NCI-H774 (cell line): ENCODE measurements around the gene UBE2L5.
A peak's percentile ranks its signal among the peaks of the same experiment; 100 is the strongest.
"Not testable (repeated sequence)": the region's sequence is repeated elsewhere in the genome, so short reads cannot be mapped to it uniquely, and the experiment has no call there.

Experiments used
- DNase-seq: peaks from one replicate; lab custom pipeline; 2025; lab: John Stamatoyannopoulos, UW

Gene UBE2L5

DNA sequence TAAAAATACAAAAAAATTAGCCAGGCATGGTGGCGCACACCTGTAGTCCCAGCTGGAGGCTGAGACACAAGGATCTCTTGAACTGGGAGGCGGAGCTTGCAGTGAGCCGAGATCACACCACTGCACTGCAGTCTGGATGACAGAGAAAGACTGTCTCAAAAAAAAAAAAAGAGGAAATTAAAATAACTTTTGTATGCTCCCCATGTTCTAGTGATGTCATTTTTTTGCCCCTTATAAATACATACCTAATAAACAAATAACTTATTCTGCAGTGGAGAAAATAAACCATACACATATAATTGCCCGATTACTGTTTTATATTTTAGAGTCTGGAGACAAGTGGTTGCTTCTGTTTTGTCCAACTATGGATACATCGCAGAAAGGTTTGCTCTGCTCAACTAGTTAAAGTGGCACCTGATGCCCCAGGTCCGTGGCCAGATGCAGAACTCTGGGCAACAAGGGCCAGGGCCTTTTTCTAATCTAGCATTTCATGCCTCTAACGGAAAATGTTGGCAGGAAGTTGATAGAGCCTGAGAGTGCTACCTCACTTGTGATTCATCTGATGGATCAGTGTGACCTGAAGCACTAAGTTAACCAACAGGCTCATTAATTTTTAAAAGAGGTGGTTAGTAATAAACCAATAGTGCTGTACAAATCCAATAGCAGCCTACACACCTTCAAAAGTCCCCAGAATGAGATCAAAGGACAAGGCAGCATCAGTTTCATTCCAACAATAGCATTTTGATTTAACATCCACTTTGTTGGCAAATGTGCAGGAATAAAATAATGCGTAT lies 18.8 kb downstream of the UBE2L5 start:
- DNase-seq: no peak

DNA sequence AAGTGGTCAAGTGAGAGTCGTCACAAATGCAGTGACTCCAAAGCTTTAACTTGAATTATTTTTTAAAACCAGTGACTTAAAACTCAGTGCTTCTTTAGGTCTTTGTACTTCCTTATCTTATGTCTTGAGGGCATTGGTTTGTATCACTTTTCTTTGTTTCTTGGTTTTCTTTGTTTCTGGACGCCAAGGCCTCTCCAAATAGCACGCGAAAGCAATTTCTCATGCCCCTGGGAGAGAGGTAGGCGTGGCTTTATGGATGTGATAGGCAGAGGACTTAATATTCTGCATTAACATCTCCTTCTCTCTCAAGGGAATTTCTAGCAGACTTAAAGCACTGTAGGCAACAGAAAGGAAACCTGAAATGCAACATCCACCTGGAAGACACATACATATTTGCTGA lies 20.6 kb downstream of the UBE2L5 start:
- DNase-seq: no peak

DNA sequence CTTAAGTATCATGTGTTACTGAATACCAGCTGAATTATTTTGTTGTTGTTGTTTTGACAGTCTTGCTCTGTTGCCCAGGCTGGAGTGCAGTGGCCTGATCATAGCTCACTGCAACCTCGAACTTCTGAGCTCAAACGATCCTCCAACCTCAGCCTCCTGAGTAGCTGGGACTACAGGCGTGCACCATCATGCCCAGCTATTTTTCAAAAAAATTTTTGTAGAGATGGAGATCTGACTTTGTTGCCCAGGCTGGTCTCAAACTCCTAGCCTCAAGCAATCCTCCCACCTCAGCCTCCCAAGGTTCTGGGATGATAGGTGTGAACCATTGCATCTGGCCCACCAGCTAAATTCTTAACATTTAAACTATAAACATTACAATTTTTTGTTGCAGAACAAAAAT lies 21.2 kb downstream of the UBE2L5 start:
- not testable (repeated sequence) for DNase-seq

DNA sequence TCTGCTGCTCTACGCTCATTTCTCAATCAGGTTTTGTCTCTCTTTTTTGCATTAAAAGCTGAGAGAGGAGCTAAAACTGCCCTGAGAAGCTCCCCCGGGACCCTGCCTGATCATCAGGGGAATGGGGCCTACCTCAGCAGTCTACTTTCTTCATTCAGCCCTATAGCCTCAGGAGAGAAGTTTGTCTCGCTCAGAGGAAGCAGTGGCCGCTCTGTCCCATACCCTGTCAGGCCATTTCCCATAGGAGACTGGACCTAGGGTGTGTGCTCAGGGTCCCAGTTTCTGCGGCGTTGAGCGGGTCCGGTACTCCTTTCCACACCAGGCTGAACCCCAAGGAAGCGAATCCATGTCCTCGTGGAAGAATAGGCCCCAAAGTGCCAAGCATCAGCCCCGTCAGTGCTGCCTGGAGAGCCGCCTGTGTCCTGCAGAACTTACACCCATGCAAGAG lies 21.7 kb downstream of the UBE2L5 start:
- DNase-seq: no peak

DNA sequence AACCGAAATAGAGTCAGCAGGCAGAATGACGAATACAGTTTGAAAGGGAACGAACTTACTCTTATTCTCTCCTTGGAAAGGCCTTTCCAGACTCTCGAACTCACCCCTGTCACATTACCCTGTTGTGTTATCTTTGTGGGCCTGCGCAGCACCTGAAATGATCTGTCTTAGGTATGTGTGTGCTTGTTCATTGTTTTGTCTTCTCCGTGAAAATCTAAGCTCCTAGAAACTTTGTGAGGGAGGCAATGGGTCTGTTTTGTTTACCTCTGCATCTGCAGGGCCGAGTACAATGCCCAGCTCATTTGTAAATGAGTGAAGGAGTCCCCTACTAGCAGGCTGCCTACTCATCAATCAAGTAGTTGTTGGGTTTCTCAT lies 23.8 kb downstream of the UBE2L5 start:
- DNase-seq: no peak

DNA sequence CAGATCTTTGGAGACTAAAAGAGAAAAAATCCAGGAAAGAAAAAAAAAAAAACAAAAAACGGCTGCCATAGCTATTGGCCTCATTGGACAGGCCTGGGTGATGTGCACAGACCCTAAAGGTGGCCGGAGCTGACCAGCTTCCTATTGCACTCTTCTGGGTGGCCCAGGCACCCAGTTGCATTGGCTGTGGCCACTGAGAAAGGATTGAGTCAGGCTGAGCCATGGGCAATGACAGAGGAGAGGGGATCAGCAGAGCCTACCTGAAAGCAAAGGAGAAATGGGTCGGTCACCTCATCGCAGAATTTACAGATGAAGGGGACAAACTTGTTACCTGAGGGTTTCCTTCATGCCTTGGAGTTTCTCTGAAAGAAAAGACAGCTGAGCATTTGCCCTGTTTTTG lies 26.1 kb downstream of the UBE2L5 start:
- DNase-seq: no peak

DNA sequence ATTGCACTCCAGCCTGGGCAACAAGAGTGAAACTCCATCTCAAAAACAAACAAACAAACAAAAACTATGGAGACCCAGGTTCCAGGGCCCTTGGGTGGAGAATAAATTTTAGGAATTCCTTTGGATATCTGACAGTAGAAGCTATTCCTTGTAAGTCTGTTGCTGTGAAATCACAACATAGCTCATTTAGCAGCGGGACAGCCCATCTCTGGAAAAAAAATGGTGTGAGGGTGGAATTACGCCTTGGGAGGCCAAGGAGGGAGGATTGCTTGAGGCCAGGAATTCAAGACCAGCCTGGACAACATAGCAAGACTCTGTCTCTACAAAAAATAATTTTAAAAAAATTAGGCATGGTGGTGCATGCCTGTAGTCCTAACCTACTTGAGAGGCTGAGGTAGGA lies 27.8 kb downstream of the UBE2L5 start:
- DNase-seq: no peak

DNA sequence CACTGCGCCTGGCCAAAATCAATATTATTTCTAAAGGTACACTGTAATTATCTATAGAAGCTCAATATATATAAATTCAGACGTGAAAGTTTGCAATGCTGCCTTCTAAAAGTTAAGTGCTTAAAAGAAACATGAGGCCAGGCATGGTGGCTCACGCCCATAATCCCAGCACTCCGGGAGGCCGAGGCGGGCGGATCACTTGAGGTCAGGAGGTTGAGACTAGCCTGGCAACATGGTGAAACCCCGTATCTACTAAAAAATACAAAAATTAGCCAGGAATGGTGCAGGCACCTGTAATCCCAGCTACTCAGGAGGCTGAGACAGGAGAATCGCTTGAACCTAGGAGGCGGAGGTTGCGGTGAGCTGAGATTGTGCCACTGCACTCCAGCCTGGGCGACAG lies 29.2 kb downstream of the UBE2L5 start:
- not testable (repeated sequence) for DNase-seq

DNA sequence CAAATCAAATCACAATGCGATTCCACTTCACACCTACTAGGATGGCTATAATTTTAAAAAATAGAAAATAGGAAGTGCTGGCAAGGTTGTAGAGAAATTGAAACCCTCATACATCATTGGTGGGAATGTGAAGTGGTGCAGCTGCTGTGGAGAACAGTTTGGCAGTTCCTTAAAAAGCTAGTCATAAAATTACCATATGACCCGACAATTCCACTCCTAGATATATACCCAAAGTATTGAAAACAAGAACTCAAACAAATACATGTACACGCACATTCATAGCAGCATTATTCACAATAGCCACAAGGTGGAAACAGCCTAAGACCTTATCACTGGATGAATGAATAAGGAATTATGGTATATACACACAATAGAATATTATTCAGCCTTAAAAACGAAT lies 31.4 kb downstream of the UBE2L5 start:
- DNase-seq: no peak

DNA sequence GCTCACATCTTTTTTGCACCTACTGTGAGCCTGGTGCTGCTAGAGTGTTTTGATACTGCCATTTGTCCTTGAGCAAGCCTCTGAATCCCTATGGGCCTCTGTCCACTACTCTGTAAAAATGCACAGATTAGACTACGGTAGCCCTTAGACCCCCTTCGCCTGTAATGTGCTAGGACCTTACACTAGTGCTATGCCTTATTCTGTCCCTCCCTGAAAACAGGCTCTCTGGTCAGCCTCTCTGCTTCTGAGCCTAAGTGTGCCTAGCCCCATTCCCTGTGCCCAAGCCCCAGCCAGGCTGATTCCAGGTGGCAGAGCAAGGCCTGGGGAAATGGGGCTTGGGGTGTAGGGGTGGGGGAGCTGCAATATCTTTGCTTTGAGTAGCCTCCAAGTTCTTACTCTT lies 32.7 kb downstream of the UBE2L5 start:
- no peak for DNase-seq

DNA sequence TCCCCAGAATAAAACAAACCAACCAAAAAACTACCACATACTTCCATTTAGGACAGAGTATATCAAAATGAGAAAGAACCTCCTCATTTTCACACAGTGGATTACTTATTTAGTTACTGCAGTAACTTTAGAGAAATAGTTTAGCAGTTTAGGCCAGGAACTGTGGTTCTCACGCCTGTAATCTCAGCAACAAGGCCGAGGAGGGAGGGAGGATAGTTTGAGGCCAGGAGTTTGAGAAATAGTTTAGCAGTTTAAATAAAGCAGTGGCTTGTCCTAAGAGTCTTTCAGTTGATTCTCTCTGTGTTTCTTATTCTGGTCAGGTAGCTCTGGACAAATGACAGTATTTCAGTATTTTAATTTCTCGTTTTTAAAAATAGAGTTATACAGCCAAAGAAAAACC lies 34.0 kb downstream of the UBE2L5 start:
- DNase-seq: no peak

DNA sequence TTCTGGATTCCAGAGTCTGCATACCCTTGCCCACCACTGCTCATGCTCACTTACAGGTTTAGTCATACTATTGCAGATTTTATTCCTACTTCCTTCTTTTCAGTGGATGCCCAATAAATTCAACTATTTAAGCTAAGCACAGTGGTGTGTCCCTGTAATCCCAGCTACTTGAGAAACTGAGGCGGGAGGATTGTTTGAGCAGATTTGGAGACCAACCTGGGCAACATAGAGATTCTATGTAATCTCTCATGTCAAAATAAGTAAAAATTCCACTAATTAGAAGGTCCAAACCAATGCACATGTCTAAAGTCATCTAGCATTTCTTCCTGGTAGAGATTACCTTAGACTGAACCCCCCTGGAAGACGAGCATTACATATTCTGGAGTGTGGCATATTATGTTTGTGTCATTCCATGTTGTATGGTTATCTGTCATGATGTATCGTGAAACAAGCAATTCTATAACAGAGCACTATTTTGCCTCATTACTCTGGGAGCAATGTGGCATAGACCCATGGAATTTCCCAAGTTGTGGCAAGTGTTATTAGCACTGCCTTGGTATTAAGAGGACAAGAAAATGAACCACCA lies 35.1 kb downstream of the UBE2L5 start:
- no peak for DNase-seq

DNA sequence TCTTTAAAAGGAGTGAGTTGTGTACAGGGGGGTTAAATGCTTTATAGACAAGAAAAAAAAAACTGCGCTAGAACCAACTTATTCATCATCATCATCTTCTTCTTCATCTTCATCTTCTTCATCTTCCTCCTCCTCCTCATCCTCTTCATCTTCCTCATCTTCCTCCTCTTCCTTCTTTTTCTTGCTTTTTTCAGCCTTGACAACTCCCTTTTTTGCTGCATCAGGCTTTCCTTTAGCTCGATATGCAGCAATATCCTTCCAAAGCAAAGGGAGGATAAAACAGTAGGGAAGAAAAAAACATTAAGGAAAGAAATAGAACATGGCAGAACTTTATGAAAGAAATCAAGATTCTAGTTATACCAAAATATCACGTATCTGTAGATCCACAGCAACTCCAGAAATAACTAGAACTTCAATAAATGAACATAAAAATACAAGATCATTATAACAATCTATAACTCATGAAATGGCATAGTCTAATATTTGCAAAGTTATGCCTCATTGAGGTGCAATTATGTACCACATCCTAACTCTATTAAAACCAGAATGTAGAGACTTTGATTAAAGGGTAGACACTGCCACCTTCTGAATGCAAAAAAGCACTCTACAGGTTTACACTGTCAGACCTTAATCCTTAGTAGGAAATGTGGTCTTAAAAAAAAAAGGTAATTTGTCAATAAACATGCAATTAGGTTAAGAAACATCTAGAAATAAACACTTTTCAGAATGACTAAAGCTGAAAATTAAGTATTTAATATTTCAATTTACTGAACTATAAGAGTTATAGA lies 39.2 kb downstream of the UBE2L5 start:
- DNase-seq: not testable (repeated sequence)

DNA sequence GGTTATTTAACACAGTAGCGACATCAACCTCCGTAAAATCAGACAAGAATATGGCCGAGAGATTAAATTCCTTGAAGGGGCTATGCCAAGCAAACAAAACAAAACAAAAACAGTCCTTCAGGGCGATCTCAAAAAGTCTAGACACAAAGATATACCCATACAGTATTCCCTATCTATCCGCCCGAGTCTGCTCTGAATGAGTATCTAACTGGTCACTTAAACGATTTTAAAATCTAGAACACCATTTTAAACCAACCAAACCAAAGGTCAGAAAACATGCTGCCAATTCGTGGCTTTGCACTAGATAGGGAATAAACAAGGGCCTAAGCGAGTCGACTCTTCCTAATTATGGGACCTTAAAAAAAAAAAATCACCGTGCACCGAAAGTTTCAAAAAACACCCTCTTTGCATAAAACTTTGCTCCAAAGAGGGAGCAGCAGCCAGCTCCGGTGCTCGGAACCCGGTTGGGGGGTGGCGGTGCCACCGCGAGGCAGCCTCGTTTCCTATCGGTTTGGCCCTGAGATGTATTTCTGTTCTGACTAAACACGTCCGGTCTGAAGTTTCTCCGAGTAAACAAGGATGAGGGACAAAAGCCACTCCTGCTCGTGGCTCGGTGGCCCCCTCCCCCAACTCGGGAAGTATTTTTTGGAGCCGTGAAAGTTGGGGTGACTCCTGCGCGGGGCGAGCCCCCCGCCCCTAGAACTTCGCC lies 41.6 kb downstream of the UBE2L5 start:
- no peak for DNase-seq

DNA sequence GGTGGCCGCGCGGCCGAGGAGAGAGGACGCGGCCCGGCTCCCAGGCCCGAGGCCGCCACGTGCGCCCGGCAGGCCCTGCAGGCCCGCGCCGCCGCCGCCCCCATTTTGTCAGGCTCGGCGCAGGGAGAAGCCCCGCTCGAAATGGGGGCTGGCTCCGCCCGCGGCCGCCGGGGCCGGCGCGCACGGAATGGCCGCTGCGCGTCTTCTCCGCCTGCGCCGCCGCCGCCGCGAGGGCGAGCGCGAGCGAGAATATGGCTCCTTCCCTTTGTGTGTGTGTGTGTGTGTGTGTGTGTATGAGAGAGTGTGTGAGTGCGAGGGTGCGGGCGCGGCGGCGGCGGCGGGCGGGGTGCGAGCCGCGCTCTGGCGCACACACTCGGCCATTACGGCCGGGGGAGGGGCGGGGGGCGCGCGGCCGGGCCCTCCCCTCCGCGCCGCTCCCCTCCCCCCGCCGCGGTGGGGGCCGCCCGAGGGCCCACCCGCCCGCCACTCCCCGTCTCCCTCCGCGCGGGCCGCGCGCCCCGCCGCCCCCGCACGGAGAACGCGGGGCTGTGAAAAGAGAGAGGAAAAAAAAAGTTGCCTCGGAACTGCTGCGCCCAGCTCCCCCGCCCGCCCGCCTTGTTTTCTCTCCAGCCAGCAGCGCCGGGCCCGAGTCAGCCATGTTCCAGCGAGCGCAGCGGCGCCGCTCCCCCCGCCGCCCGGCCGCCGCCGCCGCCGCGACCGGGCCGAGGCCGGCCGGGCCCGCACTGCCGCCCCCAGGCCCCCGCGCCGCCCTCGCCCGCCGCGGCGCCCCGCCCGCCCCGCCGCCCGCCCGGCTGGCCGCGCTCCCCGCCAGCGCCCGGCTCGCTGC lies 42.4 kb downstream of the UBE2L5 start:
- peak; percentile 31 for DNase-seq

DNA sequence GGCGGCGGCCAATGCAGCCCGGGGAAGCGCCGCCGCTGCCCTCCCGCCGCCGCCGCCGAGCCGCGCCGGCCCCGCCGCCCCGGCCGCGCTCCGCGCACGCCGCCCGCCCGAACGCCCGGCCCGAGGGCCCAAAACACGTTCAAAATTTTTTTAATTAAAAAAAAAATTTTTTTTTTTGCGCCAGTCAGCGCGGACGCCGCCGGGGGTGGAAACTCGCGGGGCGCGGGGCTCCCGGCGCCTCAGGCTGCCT lies 43.0 kb downstream of the UBE2L5 start:
- DNase-seq: no peak

DNA sequence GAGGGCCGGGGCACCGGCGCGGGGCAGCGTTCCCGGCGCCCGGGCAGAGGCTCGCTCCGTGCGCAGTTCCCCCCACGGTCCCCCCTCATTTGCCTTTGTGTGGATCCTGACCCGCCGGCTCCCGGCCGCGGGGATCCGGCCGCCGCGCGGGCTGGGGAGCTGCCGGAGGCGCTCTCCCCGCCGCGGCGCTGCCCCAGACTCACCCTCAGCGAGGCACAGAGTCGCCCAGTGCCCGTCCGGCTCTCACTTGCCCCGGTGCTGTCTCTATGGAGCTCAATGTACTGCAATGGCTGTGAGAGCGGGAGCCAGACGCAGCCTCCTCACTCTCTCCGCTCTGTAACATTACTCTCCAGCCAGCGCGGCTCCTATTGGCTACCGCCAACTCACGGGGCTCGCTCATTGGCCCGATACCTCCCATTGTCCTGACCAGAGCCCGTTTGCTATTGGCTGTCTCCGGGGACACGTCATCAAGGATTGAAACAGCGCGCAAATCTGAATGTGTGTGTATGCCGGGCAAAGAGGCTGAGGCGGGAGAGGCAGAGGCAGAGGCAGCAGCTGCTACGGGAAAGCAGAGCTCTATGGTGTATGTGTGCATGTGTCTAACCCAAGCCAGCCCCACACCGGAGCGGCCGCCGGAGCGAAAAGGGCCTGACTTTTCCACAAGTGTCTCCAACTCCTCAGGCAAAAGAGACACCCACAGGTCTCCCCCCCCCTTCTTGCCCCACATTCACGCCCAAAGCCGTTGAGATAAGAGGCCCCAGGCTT lies 43.5 kb downstream of the UBE2L5 start, which contains the start of gene HMGB1:
TSS of gene HMGB1 (minus strand) at position 344 of the 765 bp plus-strand sequence. CDS start 2,256 bp downstream, outside the sequence.
- DNase-seq: peak; percentile 88

DNA sequence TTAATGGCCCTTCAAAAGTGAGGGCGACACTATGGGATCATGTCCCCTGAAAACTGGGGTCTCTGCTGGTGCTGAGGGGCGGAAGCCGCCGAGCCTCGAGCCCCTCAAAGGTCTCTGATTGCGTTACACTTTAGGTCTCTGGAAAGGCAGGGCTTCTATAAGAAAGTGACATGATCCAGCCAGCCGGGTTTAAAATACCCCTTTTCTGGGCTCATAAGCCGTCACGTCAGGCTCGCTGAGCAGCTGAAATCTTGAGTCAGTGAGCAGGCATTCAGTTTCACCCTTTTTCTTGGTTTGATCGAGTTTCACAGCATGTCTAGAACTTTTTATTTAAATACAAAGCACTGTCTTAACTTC lies 44.0 kb downstream of the UBE2L5 start:
- no peak for DNase-seq

DNA sequence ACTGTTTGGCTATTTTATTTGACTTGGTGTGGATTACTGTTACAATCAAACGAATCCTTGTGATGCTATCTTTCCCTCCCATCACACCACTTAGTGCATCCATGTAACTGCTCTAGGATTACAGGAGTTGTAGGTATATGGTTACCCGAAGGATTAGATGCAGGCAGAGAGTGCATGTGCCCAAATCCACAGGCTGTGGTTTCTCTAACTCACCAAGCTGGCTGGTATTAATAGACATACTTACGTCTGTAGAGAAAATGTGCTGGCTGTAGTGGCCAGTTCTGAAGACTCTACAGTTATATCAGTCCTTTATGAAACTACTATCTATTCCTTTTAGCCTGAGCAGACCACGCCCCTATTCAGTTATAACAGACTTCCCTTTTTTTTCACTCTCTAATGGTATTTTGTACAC lies 44.6 kb downstream of the UBE2L5 start:
- DNase-seq: no peak

DNA sequence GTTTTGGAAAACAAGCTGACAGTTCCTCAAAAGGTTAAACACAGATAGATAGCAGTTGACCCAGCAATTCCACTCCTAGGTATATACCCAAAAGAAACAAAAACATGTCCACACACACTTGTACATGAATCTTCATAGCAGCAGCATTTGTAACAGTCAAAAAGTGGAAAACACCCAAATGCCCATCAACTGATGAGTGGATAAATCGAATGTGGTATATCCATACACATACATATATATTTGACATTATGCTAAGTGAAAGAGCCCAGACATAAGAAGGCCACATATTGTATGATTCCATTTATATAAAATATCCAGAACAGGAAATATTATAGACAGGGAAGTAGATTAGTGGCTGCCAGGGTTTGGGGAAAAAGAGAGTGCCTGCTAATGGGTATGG lies 51.4 kb downstream of the UBE2L5 start:
- DNase-seq: no peak
